Measurements from ENCODE around the gene MAPT.

- TF ChIP-seq EP300 (IDR thresholded peaks at IDR 0.05; ENCODE audit: borderline replicate concordance) = no peak
- TF ChIP-seq CEBPB (IDR thresholded peaks at IDR 0.05) = no peak
- no peak for TF ChIP-seq MAX (IDR thresholded peaks at IDR 0.05)
- TF ChIP-seq REST (IDR thresholded peaks at IDR 0.05; ENCODE audit: low read depth) = no peak
- TF ChIP-seq NFIC (IDR thresholded peaks at IDR 0.05) = no peak
- TF ChIP-seq RAD21 (IDR thresholded peaks at IDR 0.05; ENCODE audit: low read depth) = no peak
- no peak for TF ChIP-seq TAF1 (IDR thresholded peaks at IDR 0.05; ENCODE audit: low read depth)
- TF ChIP-seq TCF12 (IDR thresholded peaks at IDR 0.05; ENCODE audit: low read depth) = no peak
- no peak for TF ChIP-seq FOXM1 (IDR thresholded peaks at IDR 0.05; ENCODE audit: borderline replicate concordance, low read depth)
- no peak for TF ChIP-seq EGR1 (IDR thresholded peaks at IDR 0.05)
- TF ChIP-seq TEAD4 (IDR thresholded peaks at IDR 0.05) = no peak
Measured at GRCh38 chr17:45977976-45978626, 83.7 kb downstream of the MAPT start.

Data from Ishikawa (cell line).